NCI-H146 (cell line): ENCODE results near the gene VEZT.
A peak's percentile ranks its signal among the peaks of the same experiment; 100 is the strongest.
"Not testable (repeated sequence)": the region's sequence is repeated elsewhere in the genome, so short reads cannot be mapped to it uniquely, and the experiment has no call there.

Source experiments
- DNase-seq: peaks from one replicate; lab custom pipeline; 2025; lab: John Stamatoyannopoulos, UW

VEZT gene

DNA sequence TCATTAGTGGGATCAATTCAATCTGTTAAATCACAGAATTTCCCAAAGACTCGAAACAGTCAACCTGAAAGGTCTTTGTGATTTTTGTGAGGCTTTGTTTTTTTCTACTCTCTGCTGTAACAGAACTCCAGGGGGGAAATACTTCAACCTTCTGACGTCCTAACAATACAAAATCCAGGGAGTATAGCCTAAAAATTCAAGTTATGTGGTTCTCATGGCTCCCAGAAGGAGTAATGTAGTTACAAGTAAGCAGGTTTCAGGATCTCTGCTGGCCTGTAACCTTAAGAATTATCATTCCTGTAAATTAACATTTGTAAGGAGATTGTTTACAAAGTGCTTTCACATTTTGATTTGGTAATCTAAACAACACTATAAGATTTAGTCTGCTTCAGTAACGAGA is 39.9 kb downstream of the VEZT start:
- no peak for DNase-seq

- DNase-seq = no peak
Observed at GRCh38 chr12:95258151-95258550, 40.5 kb downstream of the VEZT start.

DNA sequence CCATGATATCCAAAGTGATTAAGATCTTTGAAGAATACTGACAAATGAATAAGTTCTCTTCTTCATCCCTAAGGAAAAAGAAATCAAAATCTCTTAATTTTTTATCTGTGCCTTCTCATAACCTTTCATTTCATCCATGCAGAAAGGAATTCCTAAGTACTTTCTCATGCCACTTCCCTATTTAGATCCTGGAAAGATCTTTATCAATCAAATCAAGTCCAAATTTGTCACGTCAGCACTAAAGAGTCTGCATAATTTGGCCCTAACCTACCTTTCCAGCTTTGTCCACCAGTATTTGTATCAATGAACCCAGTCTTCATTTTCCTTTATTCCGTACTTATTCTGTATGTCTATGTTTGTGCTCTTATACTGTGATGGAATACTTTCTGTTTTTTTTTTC is 41.2 kb downstream of the VEZT start:
- DNase-seq = no peak

- no peak for DNase-seq
Observed at GRCh38 chr12:95259368-95259767, 41.8 kb downstream of the VEZT start.

DNA sequence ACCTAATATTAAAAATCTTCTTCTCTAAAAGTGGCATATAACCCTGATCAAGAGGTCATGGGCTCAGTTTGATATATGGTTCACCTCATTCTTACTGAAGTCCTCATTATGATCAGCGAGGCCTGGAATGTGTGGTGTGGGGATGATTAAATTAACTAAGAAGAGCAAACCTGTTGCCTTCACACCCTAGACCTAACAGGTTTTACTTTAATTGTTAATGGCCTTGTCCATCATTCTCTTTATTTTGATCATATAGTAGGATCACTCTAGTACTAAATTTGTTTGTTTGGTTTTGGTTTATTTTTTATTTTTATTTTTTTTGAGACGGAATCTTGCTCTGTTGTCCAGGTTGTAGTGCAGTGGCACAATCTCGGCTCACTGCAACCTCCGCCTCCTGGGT is 43.5 kb downstream of the VEZT start:
- no peak for DNase-seq

- DNase-seq = no peak
Observed at GRCh38 chr12:95262808-95263207, 45.2 kb downstream of the VEZT start.

DNA sequence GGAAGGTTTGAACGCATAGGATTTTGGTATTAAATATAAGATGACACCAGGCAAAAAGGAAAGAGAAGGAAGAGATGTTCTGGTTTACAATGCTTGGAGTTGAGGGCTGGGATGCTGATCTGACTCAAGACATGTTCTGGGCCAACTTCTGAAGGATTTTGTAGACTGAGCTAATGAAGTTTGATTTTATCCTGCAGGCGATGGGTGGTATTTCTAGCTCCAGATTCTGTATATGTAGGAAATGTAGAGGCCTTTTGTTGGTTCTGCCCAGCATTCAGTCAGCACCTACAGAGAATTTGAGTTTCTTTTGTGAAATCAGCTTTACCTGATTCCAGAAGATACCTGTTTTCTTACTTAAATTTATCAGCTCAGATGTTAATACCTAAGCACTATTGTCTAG is 48.2 kb downstream of the VEZT start:
- DNase-seq = no peak

DNA sequence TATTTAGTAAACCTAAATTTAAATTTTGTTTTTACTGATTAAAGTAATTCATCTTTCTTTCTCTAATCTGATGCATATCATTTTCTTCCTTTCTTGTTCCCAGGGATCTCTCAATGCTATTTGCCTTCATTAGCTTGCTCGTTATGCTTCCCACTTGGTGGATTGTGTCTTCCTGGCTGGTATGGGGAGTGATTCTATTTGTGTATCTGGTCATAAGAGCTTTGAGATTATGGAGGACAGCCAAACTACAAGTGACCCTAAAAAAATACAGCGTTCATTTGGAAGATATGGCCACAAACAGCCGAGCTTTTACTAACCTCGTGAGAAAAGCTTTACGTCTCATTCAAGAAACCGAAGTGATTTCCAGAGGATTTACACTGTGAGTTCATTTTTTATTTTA is 48.6 kb downstream of the VEZT start:
- DNase-seq = no peak

DNA sequence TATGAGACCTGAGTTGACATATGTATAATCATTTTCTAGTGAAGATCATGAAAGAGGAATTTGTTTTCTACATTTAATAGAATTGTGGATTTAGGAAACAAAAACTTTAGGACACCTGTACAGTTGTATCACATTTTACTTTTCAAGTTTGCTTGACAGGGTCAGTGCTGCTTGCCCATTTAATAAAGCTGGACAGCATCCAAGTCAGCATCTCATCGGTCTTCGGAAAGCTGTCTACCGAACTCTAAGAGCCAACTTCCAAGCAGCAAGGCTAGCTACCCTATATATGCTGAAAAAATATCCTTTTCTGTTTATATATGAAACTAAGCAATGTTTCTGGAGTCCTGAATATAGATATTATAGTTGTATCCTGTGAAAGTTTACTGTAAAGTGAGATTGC is 52.3 kb downstream of the VEZT start:
- DNase-seq = no peak

DNA sequence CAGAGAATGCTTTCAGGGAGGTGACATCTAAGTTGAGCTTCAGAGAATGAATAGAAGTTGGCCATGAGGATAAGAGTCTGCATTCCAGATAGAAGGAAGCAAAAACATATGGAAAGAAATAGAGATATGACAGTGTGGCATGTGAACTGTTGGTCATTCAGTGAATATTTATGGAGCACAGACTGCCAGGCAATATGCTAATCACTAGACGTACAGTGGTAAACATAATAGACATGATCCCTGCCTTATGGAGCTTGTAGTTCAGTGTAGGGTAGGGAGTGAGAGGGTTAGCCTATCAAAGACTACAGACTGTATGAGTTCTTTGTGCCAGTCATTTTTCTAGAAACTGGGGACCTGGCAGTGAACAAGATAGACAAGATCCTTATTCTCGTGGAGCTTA is 53.9 kb downstream of the VEZT start:
- no peak for DNase-seq

DNA sequence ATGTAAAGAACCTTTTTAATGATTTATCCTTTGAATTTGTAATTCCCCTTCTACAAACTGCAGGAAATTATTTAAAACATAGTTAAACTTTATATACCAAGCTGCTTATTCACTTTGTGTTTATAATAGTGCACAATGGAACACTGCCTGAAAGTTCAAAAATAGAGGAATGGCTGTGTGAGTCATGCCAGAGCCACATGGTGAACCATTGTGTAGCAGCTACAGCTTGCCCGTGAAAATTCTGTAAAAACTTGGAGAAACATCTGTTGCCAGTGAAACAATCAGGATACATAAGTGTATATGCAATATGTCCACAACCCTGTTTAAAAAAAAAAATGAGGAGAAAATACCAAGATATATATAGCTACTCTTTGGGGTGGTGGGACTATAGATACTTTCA is 59.5 kb downstream of the VEZT start:
- DNase-seq = no peak

GRCh38 chr12:95279856-95280255 is 62.2 kb downstream of the VEZT start:
- no peak for DNase-seq

DNA sequence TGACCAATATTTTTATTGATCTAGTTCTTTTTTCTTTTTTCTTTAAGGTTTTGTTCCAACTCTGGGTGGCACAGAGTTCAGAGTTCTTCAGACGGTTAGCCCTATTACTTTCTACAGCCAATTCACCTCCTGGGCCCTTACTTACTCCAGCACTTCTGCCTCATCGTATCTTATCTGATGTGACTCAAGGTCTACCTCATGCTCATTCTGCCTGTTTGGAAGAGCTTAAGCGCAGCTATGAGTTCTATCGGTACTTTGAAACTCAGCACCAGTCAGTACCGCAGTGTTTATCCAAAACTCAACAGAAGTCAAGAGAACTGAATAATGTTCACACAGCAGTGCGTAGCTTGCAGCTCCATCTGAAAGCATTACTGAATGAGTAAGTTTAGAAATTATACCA is 64.7 kb downstream of the VEZT start:
- DNase-seq = no peak

DNA sequence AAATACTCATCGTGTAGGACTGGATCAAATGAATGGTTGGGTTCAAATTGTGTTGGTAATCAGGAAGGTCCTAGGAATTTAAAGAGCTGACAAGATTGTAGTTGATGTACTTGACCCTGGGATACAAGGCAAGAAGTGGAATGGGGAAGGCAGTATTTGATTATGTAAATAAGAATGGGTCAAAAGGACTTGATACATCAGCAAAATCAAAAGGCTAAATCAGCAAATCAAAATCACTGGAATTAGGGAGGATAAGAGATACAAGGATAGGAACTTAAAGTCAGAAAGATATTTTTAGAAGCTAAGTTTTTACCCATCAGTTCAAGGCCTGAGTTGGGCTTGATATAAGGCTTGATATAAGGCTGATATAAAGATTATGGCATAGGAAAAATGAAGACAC is 65.8 kb downstream of the VEZT start:
- DNase-seq = no peak

GRCh38 chr12:95286713-95287112 is 69.1 kb downstream of the VEZT start:
- DNase-seq = no peak

- no peak for DNase-seq
Observed at GRCh38 chr12:95291501-95291900, 73.9 kb downstream of the VEZT start.

DNA sequence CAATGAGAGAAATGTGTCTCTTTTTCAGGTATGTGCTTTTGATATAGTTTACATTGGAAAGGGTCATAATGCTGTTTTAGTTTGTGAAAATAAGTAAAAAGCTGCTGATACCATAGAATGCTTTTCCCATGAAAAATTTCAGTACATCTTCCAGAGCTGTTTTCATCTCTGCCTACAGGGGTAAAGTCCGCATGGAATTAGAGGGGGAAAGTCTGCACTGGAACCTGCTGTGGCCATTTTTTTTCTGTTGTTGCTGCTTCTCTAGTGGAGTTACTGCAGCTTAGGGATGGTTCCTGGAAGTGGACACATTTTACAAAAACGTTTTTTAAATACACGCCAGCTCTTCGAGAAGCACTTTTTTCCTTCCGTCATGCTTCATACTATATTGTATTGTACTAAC is 81.3 kb downstream of the VEZT start:
- no peak for DNase-seq

- no peak for DNase-seq
Observed at GRCh38 chr12:95300286-95300685, 82.7 kb downstream of the VEZT start.

- no peak for DNase-seq
Observed at GRCh38 chr12:95303476-95303875, 85.9 kb downstream of the VEZT start.

DNA sequence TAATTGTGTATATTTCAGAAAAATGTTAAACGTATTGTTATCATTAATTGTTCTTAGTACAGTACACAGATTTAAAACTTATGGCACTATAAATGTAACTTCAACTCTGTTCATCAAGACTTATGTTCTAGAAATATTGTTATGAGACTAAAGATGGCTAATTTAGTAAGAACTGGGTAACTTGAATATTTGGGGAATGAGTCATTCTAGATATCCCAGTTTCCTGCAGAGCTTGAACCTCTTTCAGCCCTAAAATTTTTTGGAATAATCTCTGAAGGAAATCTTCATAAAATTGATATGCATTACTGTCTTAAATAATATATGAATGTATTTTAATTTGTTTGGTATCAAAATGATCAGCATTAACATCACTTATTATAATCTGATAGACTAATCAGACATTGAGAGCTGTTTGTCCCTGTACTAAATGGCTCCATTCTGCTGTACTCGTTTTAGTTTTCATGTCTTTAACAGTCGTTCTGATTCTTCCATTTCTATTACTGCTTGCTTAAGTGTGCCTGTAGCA is 87.1 kb downstream of the VEZT start:
- DNase-seq = no peak

DNA sequence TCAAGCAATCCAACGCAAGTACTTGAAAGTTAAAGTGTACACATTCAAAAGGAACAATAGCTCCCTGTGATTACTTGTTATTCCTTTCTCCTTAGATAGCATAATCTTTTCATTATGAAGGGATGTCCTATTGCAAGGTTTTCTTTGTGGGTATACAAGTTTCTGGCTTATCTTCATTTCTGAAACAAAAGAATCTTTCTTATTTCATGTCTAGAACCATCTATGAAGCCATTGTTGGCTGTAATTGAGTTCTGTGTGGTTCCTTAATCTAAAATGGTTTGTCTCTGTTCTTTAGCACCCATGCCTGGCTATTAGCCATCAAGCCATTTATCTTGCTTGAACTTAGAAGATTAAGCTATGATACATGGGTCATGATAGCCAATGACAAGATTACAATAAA is 95.0 kb downstream of the VEZT start:
- DNase-seq = no peak

- DNase-seq = not testable (repeated sequence)
Observed at GRCh38 chr12:95314756-95315155, 97.1 kb downstream of the VEZT start.

- DNase-seq = no peak
Observed at GRCh38 chr12:95316798-95317197, 99.2 kb downstream of the VEZT start.

DNA sequence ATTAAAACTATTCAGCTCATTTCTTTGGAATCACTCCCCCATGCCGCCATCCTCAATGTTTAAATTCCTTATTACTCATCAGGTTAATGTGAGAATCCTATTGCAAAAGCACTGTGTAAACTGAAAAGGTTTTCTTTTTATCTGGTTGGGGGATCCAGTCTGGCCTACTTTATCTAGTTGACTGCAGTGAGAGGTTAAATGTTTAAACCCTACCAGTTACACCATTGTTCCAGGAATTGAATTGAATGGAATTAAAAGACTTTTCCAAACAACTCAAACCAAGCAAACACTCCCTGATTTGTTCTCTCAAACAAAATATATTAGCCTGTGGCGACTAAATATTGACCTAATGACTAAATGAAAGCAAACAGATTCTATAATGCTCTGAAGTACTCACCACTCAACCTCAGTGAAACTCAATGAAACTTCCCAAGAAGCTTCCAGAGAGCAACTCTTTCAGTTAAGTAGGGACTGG is 100.5 kb downstream of the VEZT start:
- DNase-seq = peak; percentile 84
